IMR-90 (cell line): ENCODE data around the gene PLD6. TPM values are rescaled to one million over a fixed set of nuclear protein-coding genes. Genes with fewer than 3 reads are reported as not detected.

Experiments used
- ATAC-seq: fragments of 200-7000 bp; cut with Tn5 transposase; 2 replicates; pipeline ENCODE4 v1.9.1; 2020; ENCODE audit warnings: low read depth, mild to moderate bottlenecking, moderate library complexity
- BruUV-seq: library from RNA; stranded (reverse); fragments of 400-500 nt; replicated peaks from 2 replicates; lab custom pipeline; 2021; lab: Mats Ljungman, UMichigan
- CTCF ChIA-PET: fragments of 300-600 bp; formaldehyde crosslinking; extraction: SDS; loops from one replicate; lab custom pipeline; 2021; ENCODE audit warnings: antibody characterized with exemption; lab: Yijun Ruan, JAX
- POLR2A ChIA-PET: fragments of 300-600 bp; sonication (Branson Sonifier 250); formaldehyde crosslinking; loops from one replicate; lab custom pipeline; 2022; ENCODE audit warnings: antibody characterized with exemption; ENCODE audit not compliant: unreplicated experiment; lab: Charles Lee
- DNase-seq: peaks from one replicate; pipeline ENCODE4 v3.0.0; 2013
- H2AFZ ChIP-seq: replicated peaks from 2 replicates; pipeline ENCODE3; 2013; ENCODE audit warnings: low read length, mild to moderate bottlenecking; ENCODE audit not compliant: poor library complexity
- H2AK5ac ChIP-seq: 2 replicates; pipeline ENCODE4 v1.6.1; 2013; ENCODE audit warnings: low read depth, low read length, inconsistent platforms
- H2AK9ac ChIP-seq: replicated peaks from 2 replicates; pipeline ENCODE3; 2013; ENCODE audit warnings: mild to moderate bottlenecking, low read depth, low read length, moderate library complexity; ENCODE audit not compliant: poor library complexity
- H2BK120ac ChIP-seq: 2 replicates; pipeline ENCODE4 v1.6.1; 2013; ENCODE audit warnings: low read depth, low read length, inconsistent platforms
- H2BK15ac ChIP-seq: 3 replicates; pipeline ENCODE4 v1.6.1; 2013; ENCODE audit warnings: low read depth, low read length, inconsistent platforms
- H2BK20ac ChIP-seq: 2 replicates; pipeline ENCODE4 v1.6.1; 2013; ENCODE audit warnings: low read depth, mild to moderate bottlenecking, inconsistent platforms, low read length, moderate library complexity
- H2BK5ac ChIP-seq: 2 replicates; pipeline ENCODE4 v1.6.1; 2013; ENCODE audit warnings: mild to moderate bottlenecking, low read depth, low read length, inconsistent platforms; ENCODE audit not compliant: poor library complexity, severe bottlenecking
- H3K14ac ChIP-seq: replicated peaks from 2 replicates; pipeline ENCODE4 v1.6.1; 2013; ENCODE audit warnings: low read depth, low read length, inconsistent platforms
- H3K18ac ChIP-seq: 2 replicates; pipeline ENCODE4 v1.6.1; 2013; ENCODE audit warnings: low read depth, low read length, control low read depth
- H3K23ac ChIP-seq: 2 replicates; pipeline ENCODE4 v1.6.1; 2013; ENCODE audit warnings: low read depth, low read length, inconsistent platforms
- H3K27ac ChIP-seq: 2 replicates; pipeline ENCODE4 v1.5.1; 2013; ENCODE audit warnings: mild to moderate bottlenecking, control low read depth, low read length; ENCODE audit not compliant: insufficient read depth
- H3K27me3 ChIP-seq: 2 replicates; pipeline ENCODE4 v1.6.1; 2013; ENCODE audit warnings: low read length; ENCODE audit not compliant: control insufficient read depth, insufficient read depth
- H3K36me3 ChIP-seq: 2 replicates; pipeline ENCODE4 v1.6.1; 2013; ENCODE audit warnings: low read length, mixed read lengths; ENCODE audit not compliant: control insufficient read depth, insufficient read depth
- H3K4ac ChIP-seq: 2 replicates; pipeline ENCODE4 v1.6.1; 2013; ENCODE audit warnings: low read depth, low read length, inconsistent platforms
- H3K4me1 ChIP-seq: 2 replicates; pipeline ENCODE4 v1.6.1; 2013; ENCODE audit warnings: low read length, mixed read lengths; ENCODE audit not compliant: control insufficient read depth, insufficient read depth
- H3K4me2 ChIP-seq: 2 replicates; pipeline ENCODE4 v1.6.1; 2013; ENCODE audit warnings: low read depth, mild to moderate bottlenecking, control low read depth, low read length, moderate library complexity
- H3K4me3 ChIP-seq: 2 replicates; pipeline ENCODE4 v1.5.1; 2013; ENCODE audit warnings: low read depth, mild to moderate bottlenecking, control low read depth, low read length, moderate library complexity; ENCODE audit not compliant: insufficient read depth
- H3K56ac ChIP-seq: 2 replicates; pipeline ENCODE4 v1.6.1; 2013; ENCODE audit warnings: low read length, inconsistent platforms; ENCODE audit not compliant: insufficient read depth; ENCODE audit errors: extremely low read depth
- H3K79me1 ChIP-seq, 2 experiments: 2 replicates each; pipeline ENCODE4 v1.6.1; 2013; ENCODE audit warnings: low read length in 2 of 2, inconsistent platforms in 1 of 2, low read depth in 1 of 2
- H3K9ac ChIP-seq: 2 replicates; pipeline ENCODE4 v1.6.1; 2013; ENCODE audit warnings: low read depth, low read length, control low read depth
- H3K9me1 ChIP-seq: 2 replicates; pipeline ENCODE4 v1.6.1; 2013; ENCODE audit warnings: low read length, inconsistent platforms; ENCODE audit not compliant: insufficient read depth
- H3K9me3 ChIP-seq: 2 replicates; pipeline ENCODE4 v1.6.1; 2013; ENCODE audit warnings: low read length; ENCODE audit not compliant: control insufficient read depth, insufficient read depth
- H4K20me1 ChIP-seq: 2 replicates; pipeline ENCODE4 v1.6.1; 2013; ENCODE audit warnings: low read length, inconsistent platforms; ENCODE audit not compliant: insufficient read depth
- H4K5ac ChIP-seq: 2 replicates; pipeline ENCODE4 v1.6.1; 2013; ENCODE audit warnings: mild to moderate bottlenecking, low read depth, low read length, control low read depth
- H4K8ac ChIP-seq, 2 experiments: 2 replicates each; pipeline ENCODE4 v1.6.1; 2013; ENCODE audit warnings: low read depth in 2 of 2, low read length in 2 of 2, control low read depth in 1 of 2, inconsistent platforms in 1 of 2
- H4K91ac ChIP-seq: 2 replicates; pipeline ENCODE4 v1.6.1; 2013; ENCODE audit warnings: low read depth, low read length, inconsistent platforms; ENCODE audit not compliant: insufficient read depth
- BHLHE40 ChIP-seq: fragments of 150-350 bp; IDR thresholded peaks from 2 replicates; pipeline ENCODE4 v1.6.1; 2016; ENCODE audit warnings: mild to moderate bottlenecking, low read depth, low read length
- CEBPB ChIP-seq: IDR thresholded peaks from 2 replicates; pipeline ENCODE4 v1.6.1; 2012; ENCODE audit warnings: low read depth, low read length, improper control_type of control experiment
- CHD1 ChIP-seq: IDR thresholded peaks from 2 replicates; pipeline ENCODE4 v1.6.1; 2012; ENCODE audit warnings: low read depth, low read length, improper control_type of control experiment
- CTCF ChIP-seq: conservative IDR thresholded peaks from 2 replicates; pipeline ENCODE4 v1.5.1; 2012; ENCODE audit warnings: mild to moderate bottlenecking, low read depth, low read length, improper control_type of control experiment
- ELK1 ChIP-seq: fragments of 150-350 bp; IDR thresholded peaks from 2 replicates; pipeline ENCODE4 v1.6.1; 2016; ENCODE audit warnings: low read depth, mild to moderate bottlenecking, low read length, moderate library complexity, borderline replicate concordance
- FOS ChIP-seq: fragments of 150-350 bp; IDR thresholded peaks from 2 replicates; pipeline ENCODE4 v1.6.1; 2016; ENCODE audit warnings: low read depth, low read length
- MAFK ChIP-seq: IDR thresholded peaks from 2 replicates; pipeline ENCODE4 v1.6.1; 2012; ENCODE audit warnings: low read depth, low read length, improper control_type of control experiment
- MAZ ChIP-seq: IDR thresholded peaks from 2 replicates; pipeline ENCODE4 v1.6.1; 2012; ENCODE audit warnings: low read depth, mild to moderate bottlenecking, low read length, improper control_type of control experiment, moderate library complexity, borderline replicate concordance
- MXI1 ChIP-seq: IDR thresholded peaks from 2 replicates; pipeline ENCODE4 v1.6.1; 2012; ENCODE audit warnings: low read depth, mild to moderate bottlenecking, low read length, moderate library complexity, borderline replicate concordance
- NFE2L2 ChIP-seq: fragments of 150-350 bp; IDR thresholded peaks from 2 replicates; pipeline ENCODE4 v1.6.1; 2016; ENCODE audit warnings: low read depth, mild to moderate bottlenecking, low read length
- POLR2A ChIP-seq: IDR thresholded peaks from 2 replicates; pipeline ENCODE4 v1.6.1; 2012; ENCODE audit warnings: mild to moderate bottlenecking, low read depth, low read length
- RAD21 ChIP-seq: IDR thresholded peaks from 2 replicates; pipeline ENCODE4 v1.6.1; 2012; ENCODE audit warnings: low read length, improper control_type of control experiment
- RCOR1 ChIP-seq: IDR thresholded peaks from 2 replicates; pipeline ENCODE4 v1.6.1; 2012; ENCODE audit warnings: mild to moderate bottlenecking, low read length, improper control_type of control experiment; ENCODE audit not compliant: insufficient replicate concordance
- RFX5 ChIP-seq: IDR thresholded peaks from 2 replicates; pipeline ENCODE4 v1.8.0; 2012; ENCODE audit warnings: low read depth, mild to moderate bottlenecking, low read length, moderate library complexity
- SMC3 ChIP-seq: fragments of 150-350 bp; IDR thresholded peaks from 2 replicates; pipeline ENCODE4 v1.6.1; 2016; ENCODE audit warnings: low read depth, mild to moderate bottlenecking, antibody characterized with exemption, low read length, moderate library complexity
- USF2 ChIP-seq: fragments of 150-350 bp; IDR thresholded peaks from 2 replicates; pipeline ENCODE4 v1.6.1; 2017; ENCODE audit warnings: mild to moderate bottlenecking, antibody characterized with exemption, low read length, low read depth
- WGBS, 2 experiments: methylation state at CpG; one replicate each; pipeline versions ENCODE4 v1.1.5 to v1.1.7; 2013; ENCODE audit warnings: missing lambda C conversion rate in 2 of 2; ENCODE audit not compliant: insufficient read length in 1 of 2; ENCODE audit errors: extremely low coverage in 2 of 2; 5-methylcytosine and 5-hydroxymethylcytosine counted together
- dilution Hi-C: fragments of 300-500 bp; cut with HindIII; formaldehyde crosslinking; loops from one replicate; pipeline ENCODE4 v1.14.3; 2018; ENCODE audit warnings: low sequenced_read_pairs; ENCODE audit not compliant: unreplicated experiment
- in situ Hi-C: fragments of 300-500 bp; cut with MboI; formaldehyde crosslinking; loops from 3 replicates; pipeline ENCODE4 v1.14.3; 2019; ENCODE audit warnings: low sequenced_read_pairs, inconsistent platforms, mixed read lengths
- intact Hi-C: fragments of 100-400 bp; cut with micrococcal nuclease; formaldehyde crosslinking; loops from 2 replicates; pipeline ENCODE4 v1.10.0; 2022
- polyA plus RNA-seq, 3 experiments: library from polyadenylated mRNA; depleted of rRNA; stranded (reverse); fragments of >200 nt; gene quantifications; 2 replicates each; pipeline ENCODE4 v1.2.3, GENCODE V29; 2012; ENCODE audit warnings: low replicate concordance in 1 of 3
- total RNA-seq: library from RNA; depleted of rRNA; stranded (reverse); fragments of >200 nt; gene quantifications from 2 replicates; pipeline ENCODE4 v1.2.3, GENCODE V29; 2012

The PLD6 gene
- total and polyA plus RNA-seq, 2 of the 4 experiments (the other 2 are of a cell fraction), result 1.1 to 1.5 TPM

GRCh38 chr17:17231621-17232302 is 25.6 kb upstream of the PLD6 start:
- H3K79me1 ChIP-seq, result peaks cover 23 to 73% of the 10 kb centered on the region in 2 experiments
- no peak overlapping the region for H2BK120ac ChIP-seq
- no peak overlapping the region for H3K18ac ChIP-seq
- no peak overlapping the region for H4K8ac ChIP-seq
- CTCF ChIA-PET, result interaction anchor here (0.6 kb wide), 1 partner anchor 11 kb away, joined by 3 read pairs; no protein-coding TSS in a partner anchor
- H3K14ac ChIP-seq, result no peak overlapping the region
- in situ Hi-C loops (no loop called here), dilution Hi-C loops (no loop called here), intact Hi-C loops (no loop called here)
- no peak overlapping the region for H3K56ac ChIP-seq
- peaks cover 9% of the 10 kb centered on the region for H3K9me1 ChIP-seq
- H4K5ac ChIP-seq, result no peak overlapping the region
- H3K36me3 ChIP-seq, result peaks cover 52% of the 10 kb centered on the region
- no peak for ATAC-seq
- no TSS peak for BruUV-seq
- H2BK15ac ChIP-seq, result no peak overlapping the region
- no peak overlapping the region for H2AK9ac ChIP-seq
- H3K4ac ChIP-seq, result no peak overlapping the region
- POLR2A ChIA-PET, result no interaction called here
- H3K4me3 ChIP-seq, result no peak overlapping the region
- no peak overlapping the region for H2AFZ ChIP-seq
- no peak overlapping the region for H2BK5ac ChIP-seq
- no peaks in the 10 kb centered on the region for H3K27me3 ChIP-seq
- TF ChIP-seq NFE2L2 (no peak), SMC3 (no peak), ELK1 (no peak), RCOR1 (no peak), FOS (no peak), RAD21 (no peak), POLR2A (no peak), MAZ (no peak), MXI1 (no peak), CHD1 (no peak), CEBPB (no peak), MAFK (no peak), USF2 (no peak), BHLHE40 (no peak), CTCF (no peak), RFX5 (no peak)
- H3K9ac ChIP-seq, result no peak overlapping the region
- no peak overlapping the region for H2BK20ac ChIP-seq
- DNase-seq, result no peak
- no peak overlapping the region for H3K4me2 ChIP-seq
- H2AK5ac ChIP-seq, result no peak overlapping the region
- H4K91ac ChIP-seq, result no peak overlapping the region
- no peaks in the 10 kb centered on the region for H3K9me3 ChIP-seq
- 84% methylated on average over 6 of the region's 16 CpGs; no CpG with 5 or more reads in 1 of the 2 experiments for WGBS, 2 experiments
- peaks cover 70% of the 10 kb centered on the region for H4K20me1 ChIP-seq
- no peak overlapping the region for H3K27ac ChIP-seq
- H3K4me1 ChIP-seq, result peaks cover 4% of the 10 kb centered on the region
- no peak overlapping the region for H3K23ac ChIP-seq
